ENCODE results near the gene TBX10.
"Not testable (repeated sequence)": the region's sequence is repeated elsewhere in the genome, so short reads cannot be mapped to it uniquely, and the experiment has no call there.

TBX10 gene

DNA sequence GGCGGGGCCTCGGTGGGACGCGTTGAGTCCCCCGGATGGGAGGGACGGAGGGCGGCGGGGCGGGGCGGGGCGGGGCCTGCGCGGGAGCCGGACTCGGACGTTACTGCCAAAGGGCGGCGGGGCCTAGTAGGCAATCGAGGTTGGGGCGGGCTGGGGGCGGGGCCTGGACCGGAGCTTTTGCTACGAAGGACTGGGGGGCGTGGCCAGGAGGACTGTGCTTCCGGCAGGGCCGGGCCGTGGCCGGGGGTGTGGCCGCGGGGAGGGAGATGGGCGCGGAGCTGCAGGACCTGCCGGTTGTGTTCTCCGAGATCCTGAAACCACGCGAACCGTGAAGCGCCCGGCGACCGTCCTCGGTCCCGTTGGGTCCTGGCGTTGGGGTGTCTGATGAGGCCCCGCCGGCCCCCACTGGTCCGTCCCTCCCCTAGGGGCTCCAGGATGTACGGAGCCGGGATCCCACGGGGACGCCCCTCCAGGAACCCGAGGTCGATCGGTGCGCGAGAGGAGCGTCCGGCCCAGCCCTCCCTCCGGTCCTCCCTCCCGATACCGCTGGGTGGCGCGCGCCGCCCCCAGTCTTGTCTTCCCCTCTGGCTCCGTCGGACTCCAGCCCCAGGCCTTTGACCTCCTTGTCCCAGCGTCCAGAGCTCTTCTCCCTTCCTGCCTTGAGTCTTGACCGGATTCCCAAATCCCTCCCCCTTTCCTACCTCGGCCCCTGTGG is 9.2 kb downstream of the TBX10 start:
- no peak for FAIRE-seq

DNA sequence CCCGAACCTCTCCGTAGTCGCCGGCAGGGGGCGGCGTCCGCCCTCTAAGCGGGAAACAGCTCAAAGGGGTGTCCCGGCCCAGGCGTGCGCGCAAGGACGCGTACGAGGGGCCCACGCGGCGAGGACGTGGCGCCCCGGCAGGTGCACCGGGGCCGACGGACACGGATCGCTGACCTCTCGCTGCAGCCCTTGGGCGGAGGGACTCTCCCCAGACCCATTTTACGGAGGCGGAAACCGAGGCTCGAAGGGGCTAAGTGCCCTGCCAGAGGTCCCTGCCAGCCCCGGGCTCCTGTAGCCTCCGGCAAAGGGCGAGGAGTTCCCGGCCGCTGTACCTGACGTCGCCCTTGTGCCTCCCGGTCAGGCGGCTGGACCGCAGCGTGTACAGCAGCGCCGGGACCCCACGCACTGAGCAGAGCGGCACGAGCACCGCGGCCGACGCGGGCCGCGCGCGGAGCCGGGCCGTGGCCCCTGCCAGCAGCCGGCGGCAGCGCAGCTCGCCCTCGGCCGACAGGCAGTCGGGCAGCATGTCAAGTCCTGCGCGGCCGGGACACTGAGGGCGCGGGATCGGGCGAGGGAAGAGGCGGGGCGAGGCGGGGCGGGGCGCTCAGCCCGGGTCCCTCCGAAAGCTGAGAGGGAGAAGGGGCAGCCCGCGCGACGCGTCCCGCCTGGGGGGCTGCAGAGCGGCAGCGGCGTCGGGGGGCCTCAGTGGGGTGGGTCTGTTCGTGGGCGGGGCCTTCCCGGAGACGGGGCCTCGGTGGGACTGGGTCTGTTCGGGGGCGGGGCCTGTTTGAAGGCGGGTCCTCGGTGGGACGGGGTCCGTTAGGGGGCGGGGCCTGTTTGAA is 10.0 kb downstream of the TBX10 start, which contains the start of gene NUDT8:
Gene NUDT8, minus strand, starts transcription at position 552 of the 842 bp plus-strand sequence. Its CDS starts 26 bp downstream, at position 526.
- FAIRE-seq: no peak

GRCh38 chr11:67628710-67629385 is 10.7 kb downstream of the TBX10 start:
- FAIRE-seq: no peak

- no peak for FAIRE-seq
These were observed 11.5 kb downstream of the TBX10 start for GRCh38 chr11:67627812-67628624.

- FAIRE-seq: no peak
These were observed 12.1 kb downstream of the TBX10 start for GRCh38 chr11:67627441-67627811.

DNA sequence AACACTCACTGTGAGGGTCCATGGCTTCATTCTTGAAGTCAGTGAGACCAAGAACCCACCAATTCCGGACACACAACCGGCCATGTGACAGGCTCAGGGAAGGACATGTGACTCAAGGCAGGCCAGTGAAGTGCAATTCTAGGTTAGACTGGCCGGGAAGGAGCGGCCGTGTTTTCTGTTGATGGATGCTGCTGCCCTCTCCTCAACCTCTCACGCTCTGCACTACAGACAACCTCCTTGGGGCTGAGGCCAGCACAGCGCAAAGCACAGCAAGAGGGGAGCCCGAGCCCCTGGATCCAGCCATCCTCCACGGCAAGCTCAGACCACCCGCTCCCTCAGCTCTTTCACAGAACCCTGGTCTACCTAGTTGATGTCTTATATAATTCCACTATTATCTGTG is 12.6 kb downstream of the TBX10 start:
- no peak for FAIRE-seq

- FAIRE-seq: not testable (repeated sequence)
These were observed 13.3 kb downstream of the TBX10 start for GRCh38 chr11:67626131-67626833.

DNA sequence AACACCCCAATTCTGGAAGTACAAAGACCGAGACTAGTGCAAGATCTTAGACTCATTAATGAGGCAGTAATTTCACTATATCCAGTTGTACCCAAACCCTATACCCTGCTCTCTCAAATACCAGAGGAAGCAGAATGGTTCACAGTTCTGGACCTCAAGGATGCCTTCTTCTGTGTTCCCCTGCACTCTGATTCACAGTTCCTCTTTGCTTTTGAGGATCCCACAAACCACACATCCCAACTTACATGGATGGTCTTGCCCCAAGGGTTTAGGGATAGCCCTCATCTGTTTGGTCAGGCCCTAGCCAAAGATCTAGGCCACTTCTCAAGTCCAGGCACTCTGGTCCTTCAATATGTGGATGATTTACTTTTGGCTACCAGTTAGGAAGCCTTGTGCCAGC is 15.8 kb downstream of the TBX10 start:
- not testable (repeated sequence) for FAIRE-seq

DNA sequence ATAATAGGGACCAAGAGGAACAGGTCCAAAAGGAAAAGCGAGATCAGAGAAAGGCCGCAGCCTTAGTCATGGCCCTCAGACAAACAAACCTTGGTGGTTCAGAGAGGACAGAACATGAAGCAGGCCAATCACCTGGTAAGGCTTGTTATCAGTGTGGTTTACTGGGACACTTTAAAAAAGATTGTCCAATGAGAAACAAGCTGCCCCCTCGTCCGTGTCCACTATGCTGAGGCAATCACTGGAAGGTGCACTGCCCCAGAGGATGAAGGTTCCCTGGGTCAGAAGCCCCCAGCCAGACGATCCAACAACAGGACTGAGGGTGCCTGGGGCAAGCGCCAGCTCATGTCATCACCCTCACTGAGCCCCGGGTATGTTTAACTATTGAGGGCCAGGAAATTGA is 16.7 kb downstream of the TBX10 start:
- FAIRE-seq: not testable (repeated sequence)

- not testable (repeated sequence) for FAIRE-seq
These were observed 17.6 kb downstream of the TBX10 start for GRCh38 chr11:67621928-67622327.

GRCh38 chr11:67620621-67621020 is 18.9 kb downstream of the TBX10 start:
- not testable (repeated sequence) for FAIRE-seq

- FAIRE-seq: not testable (repeated sequence)
These were observed 19.6 kb downstream of the TBX10 start for GRCh38 chr11:67619683-67620618.

DNA sequence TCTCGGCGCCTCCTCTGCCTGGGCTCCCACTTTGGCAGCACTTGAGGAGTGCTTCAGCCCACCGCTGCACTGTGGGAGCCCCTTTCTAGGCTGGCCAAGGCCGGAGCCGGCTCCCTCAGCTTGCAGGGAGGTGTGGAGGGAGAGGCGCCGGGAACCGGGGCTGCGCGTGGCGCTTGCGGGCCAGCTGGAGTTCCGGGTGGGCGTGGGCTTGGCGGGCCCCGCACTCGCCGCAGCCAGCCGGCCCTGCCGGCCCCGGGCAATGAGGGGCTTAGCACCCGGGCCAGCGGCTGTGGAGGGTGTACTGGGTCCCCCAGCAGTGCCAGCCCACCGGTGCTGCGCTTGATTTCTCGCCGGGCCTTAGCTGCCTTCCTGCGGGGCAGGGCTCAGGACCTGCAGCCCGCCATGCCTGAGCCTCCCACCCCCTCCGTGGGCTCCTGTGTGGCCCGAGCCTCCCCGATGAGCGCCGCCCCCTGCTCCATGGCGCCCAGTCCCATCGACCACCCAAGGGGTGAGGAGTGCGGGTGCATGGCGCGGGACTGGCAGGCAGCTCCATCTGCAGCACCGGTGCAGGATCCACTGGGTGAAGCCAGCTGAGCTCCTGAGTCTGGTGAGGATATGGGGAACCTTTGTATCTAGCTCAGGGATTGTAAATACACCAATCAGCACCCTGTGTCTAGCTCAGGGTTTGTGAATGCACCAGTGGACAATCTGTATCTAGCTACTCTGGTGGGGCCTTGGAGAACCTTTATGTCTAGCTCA is 20.5 kb downstream of the TBX10 start:
- FAIRE-seq: not testable (repeated sequence)

GRCh38 chr11:67617243-67617953 is 22.2 kb downstream of the TBX10 start:
- no peak for FAIRE-seq

- no peak for FAIRE-seq
These were observed 22.9 kb downstream of the TBX10 start for GRCh38 chr11:67616431-67617242.

- no peak for FAIRE-seq
These were observed 23.7 kb downstream of the TBX10 start for GRCh38 chr11:67615728-67616430.
